Right lobe of liver (tissue), 4 donors: Measurements from ENCODE around the gene CLSTN2.

Source experiments
- POLR2A ChIP-seq: fragments of 450-650 bp; IDR thresholded peaks from one replicate; pipeline ENCODE4 v1.6.1; 2017; ENCODE audit warnings: antibody characterized with exemption, mild to moderate bottlenecking
- TF ChIP-seq, protein P1 (sequence below), 4 donors: fragments of 200-600 bp in 3 of 4; fragments of 450-650 bp in 1 of 4; IDR thresholded peaks; one replicate each; pipeline versions ENCODE4 v1.5.1 to v1.8.0; 2016 to 2022; ENCODE audit warnings: antibody characterized with exemption in 4 of 4, mild to moderate bottlenecking in 2 of 4
- donor health status: DM: no; HTN: no; CAD: no.
- donor health status: DM: no; HTN: no; CAD: no.
- donor health status: DM: no; HTN: yes; CAD: no.

GRCh38 chr3:140246578-140246977 is 311.6 kb downstream of the CLSTN2 start:
- TF ChIP-seq, protein P1, sequence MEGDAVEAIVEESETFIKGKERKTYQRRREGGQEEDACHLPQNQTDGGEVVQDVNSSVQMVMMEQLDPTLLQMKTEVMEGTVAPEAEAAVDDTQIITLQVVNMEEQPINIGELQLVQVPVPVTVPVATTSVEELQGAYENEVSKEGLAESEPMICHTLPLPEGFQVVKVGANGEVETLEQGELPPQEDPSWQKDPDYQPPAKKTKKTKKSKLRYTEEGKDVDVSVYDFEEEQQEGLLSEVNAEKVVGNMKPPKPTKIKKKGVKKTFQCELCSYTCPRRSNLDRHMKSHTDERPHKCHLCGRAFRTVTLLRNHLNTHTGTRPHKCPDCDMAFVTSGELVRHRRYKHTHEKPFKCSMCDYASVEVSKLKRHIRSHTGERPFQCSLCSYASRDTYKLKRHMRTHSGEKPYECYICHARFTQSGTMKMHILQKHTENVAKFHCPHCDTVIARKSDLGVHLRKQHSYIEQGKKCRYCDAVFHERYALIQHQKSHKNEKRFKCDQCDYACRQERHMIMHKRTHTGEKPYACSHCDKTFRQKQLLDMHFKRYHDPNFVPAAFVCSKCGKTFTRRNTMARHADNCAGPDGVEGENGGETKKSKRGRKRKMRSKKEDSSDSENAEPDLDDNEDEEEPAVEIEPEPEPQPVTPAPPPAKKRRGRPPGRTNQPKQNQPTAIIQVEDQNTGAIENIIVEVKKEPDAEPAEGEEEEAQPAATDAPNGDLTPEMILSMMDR (IDR thresholded peaks at IDR 0.05) = no peak
- no peak for TF ChIP-seq POLR2A
